Measurements from ENCODE around the gene SMPD2. TPM values are rescaled to one million over a fixed set of nuclear protein-coding genes. Genes with fewer than 3 reads are reported as not detected.

The SMPD2 gene
- total RNA-seq, 1 experiment from 2014 or later, result 19.9 TPM

DNA sequence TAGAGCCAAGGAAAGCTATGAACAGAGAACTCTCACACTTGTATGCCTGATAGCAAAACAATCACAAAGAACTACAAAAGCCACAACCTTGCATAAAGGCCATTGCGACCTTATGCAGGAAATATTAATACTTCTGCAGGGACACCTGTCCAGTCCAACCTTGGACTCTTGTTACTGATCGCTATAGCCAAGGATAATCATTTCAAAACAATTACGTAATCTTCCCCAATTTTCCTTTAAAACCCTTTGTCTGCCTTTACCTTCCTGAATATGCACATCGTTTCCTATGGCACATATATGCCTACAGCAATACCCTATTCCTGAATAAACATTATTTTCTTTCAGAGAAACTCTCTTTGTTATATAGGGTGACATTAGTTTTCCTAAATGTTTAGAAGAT, 22.9 kb upstream of the SMPD2 start:
- TF ChIP-seq, protein P1, sequence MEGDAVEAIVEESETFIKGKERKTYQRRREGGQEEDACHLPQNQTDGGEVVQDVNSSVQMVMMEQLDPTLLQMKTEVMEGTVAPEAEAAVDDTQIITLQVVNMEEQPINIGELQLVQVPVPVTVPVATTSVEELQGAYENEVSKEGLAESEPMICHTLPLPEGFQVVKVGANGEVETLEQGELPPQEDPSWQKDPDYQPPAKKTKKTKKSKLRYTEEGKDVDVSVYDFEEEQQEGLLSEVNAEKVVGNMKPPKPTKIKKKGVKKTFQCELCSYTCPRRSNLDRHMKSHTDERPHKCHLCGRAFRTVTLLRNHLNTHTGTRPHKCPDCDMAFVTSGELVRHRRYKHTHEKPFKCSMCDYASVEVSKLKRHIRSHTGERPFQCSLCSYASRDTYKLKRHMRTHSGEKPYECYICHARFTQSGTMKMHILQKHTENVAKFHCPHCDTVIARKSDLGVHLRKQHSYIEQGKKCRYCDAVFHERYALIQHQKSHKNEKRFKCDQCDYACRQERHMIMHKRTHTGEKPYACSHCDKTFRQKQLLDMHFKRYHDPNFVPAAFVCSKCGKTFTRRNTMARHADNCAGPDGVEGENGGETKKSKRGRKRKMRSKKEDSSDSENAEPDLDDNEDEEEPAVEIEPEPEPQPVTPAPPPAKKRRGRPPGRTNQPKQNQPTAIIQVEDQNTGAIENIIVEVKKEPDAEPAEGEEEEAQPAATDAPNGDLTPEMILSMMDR (IDR thresholded peaks at IDR 0.05; ENCODE audit: unreplicated experiment), result no peak
- H3K4me1 Mint-ChIP-seq (ENCODE audit: insufficient read depth, unreplicated experiment), result no peaks in the 10 kb centered on the region
- H3K36me3 Mint-ChIP-seq (ENCODE audit: insufficient read depth, unreplicated experiment), result no peaks in the 10 kb centered on the region
- no peak overlapping the region for H3K27ac Mint-ChIP-seq (ENCODE audit: low read depth, unreplicated experiment)
- intact Hi-C loops (cut with micrococcal nuclease), result no loop called here
- no peak overlapping the region for H3K4me3 Mint-ChIP-seq (ENCODE audit: unreplicated experiment)
- BruUV-seq (replicated peaks), result no TSS peak
- no peaks in the 10 kb centered on the region for H3K27me3 Mint-ChIP-seq (ENCODE audit: insufficient read depth, unreplicated experiment)
- ChIA-PET CTCF (no interaction called here), POLR2A (interaction anchor here (0.8 kb wide), 1 partner anchor 22 kb away, joined by 3 read pairs; the partner anchor contains the start of gene PPIL6)
- H3K9me3 Mint-ChIP-seq (ENCODE audit: unreplicated experiment), result no peaks in the 10 kb centered on the region
- no peak for DNase-seq (ENCODE audit: unreplicated experiment)

DNA sequence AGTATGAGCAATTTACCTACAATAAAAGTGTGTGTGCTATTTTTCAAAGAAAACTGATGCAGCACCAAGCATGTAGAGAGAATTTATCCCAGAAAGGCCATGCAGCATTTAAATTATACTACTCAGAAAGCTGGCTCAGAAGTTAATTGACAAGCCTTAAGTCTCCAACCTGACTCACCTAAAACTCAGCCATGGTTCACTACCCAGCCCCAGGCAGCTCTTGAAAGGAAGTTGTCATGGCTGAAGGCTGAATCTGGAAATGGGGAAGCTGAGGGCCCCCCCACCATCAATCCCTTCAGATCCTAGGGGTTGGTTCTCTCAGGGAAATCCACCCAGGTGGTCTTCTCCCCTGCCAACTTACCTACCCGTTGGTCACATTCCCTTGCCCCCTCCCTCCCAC, 19.8 kb upstream of the SMPD2 start:
- POLR2A ChIA-PET, result interaction anchor here (0.9 kb wide), 1 partner anchor 19 kb away, joined by 3 read pairs; no protein-coding TSS in a partner anchor
- Mint-ChIP-seq H3K4me3 (ENCODE audit: unreplicated experiment) (no peak overlapping the region), H3K27ac (ENCODE audit: low read depth, unreplicated experiment) (no peak overlapping the region), H3K4me1 (ENCODE audit: insufficient read depth, unreplicated experiment) (peaks cover 6% of the 10 kb centered on the region), H3K27me3 (ENCODE audit: insufficient read depth, unreplicated experiment) (no peaks in the 10 kb centered on the region), H3K36me3 (ENCODE audit: insufficient read depth, unreplicated experiment) (no peaks in the 10 kb centered on the region), H3K9me3 (ENCODE audit: unreplicated experiment) (no peaks in the 10 kb centered on the region)
- DNase-seq (ENCODE audit: unreplicated experiment), result no peak
- no TSS peak for BruUV-seq (replicated peaks)
- intact Hi-C loops (cut with micrococcal nuclease), result no loop called here
- CTCF ChIA-PET, result interaction anchor here (0.5 kb wide), 1 partner anchor 1456 kb away, joined by 3 read pairs; no protein-coding TSS in a partner anchor
- TF ChIP-seq, protein P1 (IDR thresholded peaks at IDR 0.05; ENCODE audit: unreplicated experiment), result no peak

DNA sequence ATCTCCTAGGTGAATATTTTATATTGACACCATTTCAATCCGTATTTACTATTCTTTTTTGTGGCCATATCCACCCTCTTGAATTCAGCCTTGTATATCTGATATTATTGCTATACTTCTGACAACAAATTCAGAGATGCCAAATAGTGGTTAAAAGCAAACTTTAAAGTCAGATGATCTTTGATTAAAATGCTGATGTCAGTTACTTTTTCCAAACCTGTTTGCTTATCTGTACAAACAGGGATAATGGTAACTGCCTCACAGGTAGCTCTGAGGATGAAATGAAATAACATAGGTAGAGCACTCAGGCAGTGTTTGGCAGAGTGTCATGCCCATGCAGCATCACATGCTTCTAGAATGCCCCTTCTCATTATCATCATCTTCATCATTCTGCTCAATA, 19.3 kb upstream of the SMPD2 start:
- CTCF ChIA-PET, result interaction anchor here (0.5 kb wide), 1 partner anchor 1455 kb away, joined by 3 read pairs; no protein-coding TSS in a partner anchor
- peaks cover 6% of the 10 kb centered on the region for H3K4me1 Mint-ChIP-seq (ENCODE audit: insufficient read depth, unreplicated experiment)
- BruUV-seq (replicated peaks), result no TSS peak
- no peaks in the 10 kb centered on the region for H3K36me3 Mint-ChIP-seq (ENCODE audit: insufficient read depth, unreplicated experiment)
- no peak for DNase-seq (ENCODE audit: unreplicated experiment)
- TF ChIP-seq, protein P1 (IDR thresholded peaks at IDR 0.05; ENCODE audit: unreplicated experiment), result no peak
- no peak overlapping the region for H3K27ac Mint-ChIP-seq (ENCODE audit: low read depth, unreplicated experiment)
- H3K27me3 Mint-ChIP-seq (ENCODE audit: insufficient read depth, unreplicated experiment), result no peaks in the 10 kb centered on the region
- H3K4me3 Mint-ChIP-seq (ENCODE audit: unreplicated experiment), result no peak overlapping the region
- H3K9me3 Mint-ChIP-seq (ENCODE audit: unreplicated experiment), result no peaks in the 10 kb centered on the region
- POLR2A ChIA-PET, result interaction anchor here (0.9 kb wide), 1 partner anchor 18 kb away, joined by 3 read pairs; no protein-coding TSS in a partner anchor
- intact Hi-C loops (cut with micrococcal nuclease), result no loop called here

DNA sequence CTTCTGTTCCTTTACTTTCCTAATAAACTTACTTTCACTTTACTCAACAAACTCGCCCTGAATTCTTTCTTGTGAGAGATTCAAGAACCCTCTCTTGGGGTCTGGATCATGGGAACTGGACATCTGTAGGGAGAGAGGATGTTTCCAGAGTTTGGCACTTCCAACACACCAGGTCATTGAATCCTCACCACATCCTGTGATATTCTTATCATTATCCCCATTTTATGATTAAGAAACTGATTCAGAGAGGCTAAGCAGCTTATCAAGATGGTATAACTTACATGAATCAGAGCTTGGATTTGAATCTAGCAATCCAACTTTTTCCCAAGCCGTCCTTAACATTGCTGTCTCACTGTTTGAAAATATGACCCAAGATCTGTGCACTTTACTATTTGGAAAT, 15.6 kb upstream of the SMPD2 start:
- no TSS peak for BruUV-seq (replicated peaks)
- intact Hi-C loops (cut with micrococcal nuclease), result no loop called here
- ChIA-PET POLR2A (no interaction called here), CTCF (interaction anchor here (0.8 to 1.0 kb wide), 3 partner anchors 10 to 641 kb away, joined by 3 read pairs; no protein-coding TSS in a partner anchor)
- no peaks in the 10 kb centered on the region for H3K27me3 Mint-ChIP-seq (ENCODE audit: insufficient read depth, unreplicated experiment)
- no peak overlapping the region for H3K4me3 Mint-ChIP-seq (ENCODE audit: unreplicated experiment)
- H3K4me1 Mint-ChIP-seq (ENCODE audit: insufficient read depth, unreplicated experiment), result peaks cover 12% of the 10 kb centered on the region
- TF ChIP-seq, protein P1 (IDR thresholded peaks at IDR 0.05; ENCODE audit: unreplicated experiment), result no peak
- H3K27ac Mint-ChIP-seq (ENCODE audit: low read depth, unreplicated experiment), result no peak overlapping the region
- no peaks in the 10 kb centered on the region for H3K9me3 Mint-ChIP-seq (ENCODE audit: unreplicated experiment)
- no peaks in the 10 kb centered on the region for H3K36me3 Mint-ChIP-seq (ENCODE audit: insufficient read depth, unreplicated experiment)
- no peak for DNase-seq (ENCODE audit: unreplicated experiment)
